Endothelial cell of umbilical vein (primary cell): ENCODE measurements around the gene TRAPPC12. TPM values are rescaled to one million over a fixed set of nuclear protein-coding genes. Genes with fewer than 3 reads are reported as not detected.

Experiments used
- BruUV-seq: library from RNA; stranded (reverse); fragments of 400-500 nt; replicated peaks from 2 replicates; lab custom pipeline; 2021; lab: Mats Ljungman, UMichigan
- CTCF ChIA-PET: fragments of 300-600, 350-600 bp; sonication (Branson Sonifier 250); formaldehyde crosslinking; loops from one replicate; lab custom pipeline; 2021; ENCODE audit warnings: antibody characterized with exemption, inconsistent platforms; lab: Charles Lee
- POLR2A ChIA-PET: fragments of 300-600, 350-600 bp; sonication (Branson Sonifier 250); formaldehyde crosslinking; loops from one replicate; lab custom pipeline; 2021; ENCODE audit warnings: antibody characterized with exemption, inconsistent platforms; lab: Charles Lee
- DNase-seq: peaks from one replicate; pipeline ENCODE4 v3.0.0-alpha.2; 2011; ENCODE audit warnings: low read depth, low spot score
- FAIRE-seq: peaks from 2 replicates; lab custom pipeline; 2011; peaks lifted over from hg19 to GRCh38; lab: Jason Lieb, UNC
- H2AFZ ChIP-seq: 2 replicates; pipeline ENCODE4 v1.6.0; 2012; ENCODE audit warnings: low read depth, low read length, control low read depth, inconsistent platforms
- H3K27ac ChIP-seq: 2 replicates; pipeline ENCODE4 v1.5.1; 2011; ENCODE audit warnings: low read depth, mild to moderate bottlenecking, control low read depth, low read length, moderate library complexity; ENCODE audit not compliant: insufficient read depth
- H3K27me3 ChIP-seq, 2 experiments: 2 replicates each; pipeline versions ENCODE4 v1.6.0 to v1.6.1; 2011; ENCODE audit warnings: low read length in 2 of 2, mixed read lengths in 1 of 2; ENCODE audit not compliant: control insufficient read depth in 2 of 2, insufficient read depth in 2 of 2
- H3K36me3 ChIP-seq, 2 experiments: 2 replicates in 1 of 2; 3 replicates in 1 of 2; pipeline ENCODE4 v1.5.1; 2011; ENCODE audit warnings: low read length in 2 of 2, mild to moderate bottlenecking in 1 of 2, moderate library complexity in 1 of 2; ENCODE audit not compliant: control insufficient read depth in 2 of 2, insufficient read depth in 2 of 2; ENCODE audit errors: extremely low read depth in 1 of 2
- H3K4me1 ChIP-seq: 3 replicates; pipeline ENCODE4 v1.5.1; 2011; ENCODE audit warnings: mild to moderate bottlenecking, low read length; ENCODE audit not compliant: control insufficient read depth, insufficient read depth; ENCODE audit errors: extremely low read depth
- H3K4me2 ChIP-seq: 2 replicates; pipeline ENCODE4 v1.6.1; 2011; ENCODE audit warnings: low read length, control low read depth, mixed read lengths; ENCODE audit not compliant: insufficient read depth
- H3K4me3 ChIP-seq, 3 experiments: fragments of 200-600 bp in 1 of 3; sonication (generic), shearing (Covaris generic) in 1 of 3; replicated peaks in 1 of 3; 2 replicates each; pipeline ENCODE4 v1.5.1; 2011 to 2016; ENCODE audit warnings: control low read depth in 3 of 3, low read length in 3 of 3, mild to moderate bottlenecking in 2 of 3, inconsistent platforms in 1 of 3, low read depth in 1 of 3, moderate library complexity in 1 of 3; ENCODE audit not compliant: insufficient read depth in 1 of 3
- H3K79me2 ChIP-seq: 2 replicates; pipeline ENCODE4 v1.6.0; 2012; ENCODE audit warnings: low read length, inconsistent platforms; ENCODE audit not compliant: control insufficient read depth, insufficient read depth
- H3K9ac ChIP-seq: replicated peaks from 2 replicates; pipeline ENCODE3; 2011; ENCODE audit warnings: low read length, control low read depth; ENCODE audit not compliant: insufficient read depth; ENCODE audit errors: extremely low read depth
- H3K9me1 ChIP-seq: replicated peaks from 3 replicates; pipeline ENCODE4 v1.6.0; 2011; ENCODE audit warnings: mild to moderate bottlenecking, low read length; ENCODE audit not compliant: control insufficient read depth, insufficient read depth; ENCODE audit errors: extremely low read depth
- H3K9me3 ChIP-seq: replicated peaks from 2 replicates; pipeline ENCODE4 v1.5.1; 2012; ENCODE audit warnings: low read length, inconsistent platforms; ENCODE audit not compliant: control insufficient read depth, insufficient read depth
- H4K20me1 ChIP-seq: replicated peaks from 2 replicates; pipeline ENCODE3; 2011; ENCODE audit warnings: mild to moderate bottlenecking, low read length; ENCODE audit not compliant: control insufficient read depth, insufficient read depth; ENCODE audit errors: extremely low read depth
- CTCF ChIP-seq, 2 donors: IDR thresholded peaks; 1 replicate in 1 of 2; 2 replicates in 1 of 2; pipeline ENCODE4 v1.5.1; 2011; ENCODE audit warnings: low read length in 2 of 2, mild to moderate bottlenecking in 2 of 2, moderate library complexity in 2 of 2, control low read depth in 1 of 2, inconsistent platforms in 1 of 2, low read depth in 1 of 2; ENCODE audit not compliant: insufficient read depth in 1 of 2; ENCODE audit errors: extremely low read depth in 1 of 2
- EZH2 ChIP-seq: IDR thresholded peaks from 2 replicates; pipeline ENCODE4 v1.6.1; 2012; ENCODE audit warnings: borderline replicate concordance, low read depth, mild to moderate bottlenecking, moderate library complexity, low read length, inconsistent platforms; ENCODE audit not compliant: severe bottlenecking
- FOS ChIP-seq: IDR thresholded peaks from 2 replicates; pipeline ENCODE4 v1.6.1; 2011; ENCODE audit warnings: mild to moderate bottlenecking, low read length, moderate library complexity, borderline replicate concordance; ENCODE audit not compliant: insufficient read depth
- GATA2 ChIP-seq: IDR thresholded peaks from 2 replicates; pipeline ENCODE4 v1.7.0; 2011; ENCODE audit warnings: low read depth, mild to moderate bottlenecking, moderate library complexity, mixed read lengths, low read length; ENCODE audit not compliant: insufficient read length, insufficient read depth
- JUN ChIP-seq: IDR thresholded peaks from 2 replicates; pipeline ENCODE4 v1.6.1; 2011; ENCODE audit warnings: borderline replicate concordance, low read depth; ENCODE audit not compliant: insufficient read length, insufficient read depth
- MAX ChIP-seq: IDR thresholded peaks from 2 replicates; pipeline ENCODE4 v1.6.1; 2011; ENCODE audit not compliant: insufficient read depth, insufficient read length
- MYC ChIP-seq: IDR thresholded peaks from one replicate; pipeline ENCODE4 v1.6.1; 2011; ENCODE audit warnings: mild to moderate bottlenecking, low read depth, low read length
- POLR2A ChIP-seq: IDR thresholded peaks from 2 replicates; pipeline ENCODE4 v1.6.1; 2012; ENCODE audit warnings: low read depth, mild to moderate bottlenecking, control low read depth, low read length
- POLR2AphosphoS5 ChIP-seq: IDR thresholded peaks from 2 replicates; pipeline ENCODE4 v1.6.1; 2012; ENCODE audit warnings: low read depth, mild to moderate bottlenecking, control low read depth, low read length, moderate library complexity; ENCODE audit not compliant: insufficient read depth
- dilution Hi-C: fragments of 300-500 bp; cut with MboI; formaldehyde crosslinking; loops from one replicate; pipeline ENCODE4 v1.15.0; 2019; ENCODE audit warnings: low sequenced_read_pairs; ENCODE audit not compliant: extremely low pct_ligation_motif_present
- intact Hi-C: fragments of 100-400 bp; cut with micrococcal nuclease; formaldehyde crosslinking; loops from one replicate; pipeline ENCODE4 v1.10.0; 2022
- polyA plus RNA-seq, 4 experiments: library from polyadenylated mRNA; depleted of rRNA in 3 of 4; stranded (reverse) in 3 of 4; unstranded in 1 of 4; fragments of >200 nt; gene quantifications; 2 replicates each; pipeline versions ENCODE4 v1.2.1 to v1.2.3, GENCODE V29; 2011 to 2012; ENCODE audit warnings: missing spikeins in 1 of 4
- total RNA-seq: library from RNA; stranded (reverse); gene quantifications from 2 replicates; pipeline ENCODE4 v1.2.3, GENCODE V29; 2021

TRAPPC12 gene
- total and polyA plus RNA-seq, 2 donors (not counting 3 experiments of a cell fraction or from before 2014, with no cell fraction given): 47.5 to 81.5 TPM

- H3K4me2 ChIP-seq: no peak overlapping the region
- H3K9me3 ChIP-seq: no peaks in the 10 kb centered on the region
- intact Hi-C loops: no loop called here
- H3K4me1 ChIP-seq: peaks cover 4% of the 10 kb centered on the region
- no peaks in the 10 kb centered on the region for H3K27me3 ChIP-seq
- dilution Hi-C loops: no loop called here
- ChIA-PET POLR2A (no interaction called here), CTCF (interaction anchor here (0.6 to 2.8 kb wide), 9 partner anchors 11 to 70 kb away, joined by 3 to 9 read pairs (median 4); no protein-coding TSS in a partner anchor)
- H3K27ac ChIP-seq: no peak overlapping the region
- no peak for FAIRE-seq
- H3K36me3 ChIP-seq: peaks cover 3 to 6% of the 10 kb centered on the region in 2 experiments
- H3K9ac ChIP-seq: no peak overlapping the region
- H3K9me1 ChIP-seq: no peaks in the 10 kb centered on the region
- TF ChIP-seq MYC (no peak), POLR2A (no peak), FOS (no peak), CTCF (IDR thresholded peaks at IDR 0.05; ENCODE audit: extremely low read depth in 1 of 2, insufficient read depth in 1 of 2, low read depth in 1 of 2, low read length in 2 of 2) (no peak), MAX (no peak), JUN (no peak), EZH2 (no peak), GATA2 (no peak), POLR2AphosphoS5 (no peak)
- no peaks in the 10 kb centered on the region for H3K79me2 ChIP-seq
- DNase-seq: peak; percentile 70
- no TSS peak for BruUV-seq
- peak overlapping the region; percentile 7 for H2AFZ ChIP-seq
- H4K20me1 ChIP-seq: no peaks in the 10 kb centered on the region
- H3K4me3 ChIP-seq: no peak overlapping the region
Observed at GRCh38 chr2:3492951-3493614, 113.6 kb downstream of the TRAPPC12 start.
